Choroid plexus epithelial cell (primary cell): ENCODE data around the gene TYK2.
"Not testable (repeated sequence)": the region's sequence is repeated elsewhere in the genome, so short reads cannot be mapped to it uniquely, and the experiment has no call there.

Experiments used
- DNase-seq: peaks from one replicate; pipeline ENCODE4 v3.0.0-alpha.2; 2010; ENCODE audit warnings: low read depth
- H3K4me3 ChIP-seq: 2 replicates; pipeline ENCODE4 v1.5.1; 2011; ENCODE audit warnings: low read depth, mild to moderate bottlenecking, control low read depth, low read length, moderate library complexity
- TF ChIP-seq, protein P1 (sequence below): conservative IDR thresholded peaks from 2 replicates; pipeline ENCODE4 v1.5.1; 2011; ENCODE audit warnings: low read depth, mild to moderate bottlenecking, control low read depth, inconsistent platforms, low read length, moderate library complexity

TYK2 gene

DNA sequence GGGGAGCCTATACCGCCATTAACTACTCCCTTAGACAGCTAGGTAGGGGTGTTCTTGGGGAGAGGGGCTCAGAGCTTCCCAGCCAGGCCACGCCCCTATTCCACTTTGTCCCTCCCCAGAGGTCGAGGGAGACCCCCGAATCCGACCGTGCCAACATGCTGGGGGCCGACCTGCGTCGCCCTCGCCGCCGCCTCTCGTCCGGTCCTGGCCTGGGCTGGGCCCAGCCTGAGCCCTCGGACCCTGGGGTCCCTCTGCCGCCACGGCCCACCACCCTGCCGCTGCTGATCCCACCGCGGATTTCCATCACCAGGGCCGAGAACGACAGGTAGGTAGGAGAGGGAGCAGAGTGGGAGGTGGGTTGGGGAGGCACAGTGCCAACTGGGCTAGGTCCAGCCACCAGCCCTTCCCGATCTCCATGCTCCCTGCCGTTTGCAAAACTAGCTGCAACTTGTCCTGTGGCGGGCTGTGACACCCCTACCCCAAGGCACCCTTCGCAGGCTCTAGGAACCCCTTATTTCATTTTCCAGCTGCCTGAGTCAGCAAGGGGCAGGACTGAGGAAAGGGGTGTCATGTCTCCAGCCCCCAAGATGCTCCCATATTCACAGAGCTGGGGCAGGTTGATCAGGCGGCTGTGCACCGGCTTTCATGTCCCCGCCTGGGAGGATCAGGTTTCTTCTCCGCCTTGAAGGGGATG lies 37.3 kb upstream of the TYK2 start:
- DNase-seq, result no peak

DNA sequence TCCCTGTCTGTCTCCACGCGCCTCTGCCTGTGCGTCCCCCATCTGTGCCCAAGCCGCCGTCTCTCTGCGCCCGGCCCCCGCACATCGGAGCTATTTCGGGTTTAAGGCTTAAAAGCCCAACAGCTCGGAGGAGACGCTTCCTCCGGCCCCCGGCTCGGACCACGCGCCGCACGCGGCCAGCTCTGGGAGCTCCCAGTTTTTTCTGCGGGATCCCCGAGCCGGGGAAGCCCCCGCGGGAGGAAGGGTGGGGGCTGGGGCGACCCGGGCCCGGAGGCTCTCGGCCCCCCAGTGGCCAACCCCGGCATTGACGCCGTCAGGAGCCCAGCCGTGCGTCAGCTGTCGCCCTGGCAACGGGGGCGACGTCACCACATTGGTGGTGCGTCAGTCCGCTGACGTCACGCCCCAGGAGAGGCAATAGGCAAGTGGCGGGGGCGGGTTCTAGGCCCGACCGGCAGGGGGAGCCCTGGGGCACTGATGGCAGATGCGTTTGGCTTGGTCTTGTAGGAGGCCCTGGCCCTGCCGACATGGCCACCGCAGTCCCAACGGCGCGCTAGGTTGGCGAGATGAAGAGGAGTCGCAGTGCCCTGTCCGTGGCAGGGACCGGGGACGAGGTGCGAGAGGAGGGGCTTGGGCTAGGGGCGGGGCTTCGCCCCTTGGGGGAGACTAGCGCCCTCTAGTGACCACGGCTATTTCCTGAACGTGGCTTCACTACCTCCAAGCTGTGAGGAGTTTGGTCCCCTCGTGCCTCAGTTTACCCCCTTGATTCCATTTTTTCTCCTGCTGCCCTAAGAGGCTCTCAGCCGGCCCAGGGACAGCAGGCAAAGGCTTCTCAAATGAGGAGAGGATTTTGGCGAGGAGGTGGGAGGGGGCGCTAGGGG lies 36.2 kb upstream of the TYK2 start:
- H3K4me3 ChIP-seq, result peak overlapping the region; percentile 68
- TF ChIP-seq, protein P1, sequence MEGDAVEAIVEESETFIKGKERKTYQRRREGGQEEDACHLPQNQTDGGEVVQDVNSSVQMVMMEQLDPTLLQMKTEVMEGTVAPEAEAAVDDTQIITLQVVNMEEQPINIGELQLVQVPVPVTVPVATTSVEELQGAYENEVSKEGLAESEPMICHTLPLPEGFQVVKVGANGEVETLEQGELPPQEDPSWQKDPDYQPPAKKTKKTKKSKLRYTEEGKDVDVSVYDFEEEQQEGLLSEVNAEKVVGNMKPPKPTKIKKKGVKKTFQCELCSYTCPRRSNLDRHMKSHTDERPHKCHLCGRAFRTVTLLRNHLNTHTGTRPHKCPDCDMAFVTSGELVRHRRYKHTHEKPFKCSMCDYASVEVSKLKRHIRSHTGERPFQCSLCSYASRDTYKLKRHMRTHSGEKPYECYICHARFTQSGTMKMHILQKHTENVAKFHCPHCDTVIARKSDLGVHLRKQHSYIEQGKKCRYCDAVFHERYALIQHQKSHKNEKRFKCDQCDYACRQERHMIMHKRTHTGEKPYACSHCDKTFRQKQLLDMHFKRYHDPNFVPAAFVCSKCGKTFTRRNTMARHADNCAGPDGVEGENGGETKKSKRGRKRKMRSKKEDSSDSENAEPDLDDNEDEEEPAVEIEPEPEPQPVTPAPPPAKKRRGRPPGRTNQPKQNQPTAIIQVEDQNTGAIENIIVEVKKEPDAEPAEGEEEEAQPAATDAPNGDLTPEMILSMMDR, result peak; percentile 63
- peak; percentile 89 for DNase-seq

More for the DNA sequence above, 37.3 kb upstream of the TYK2 start:
- TF ChIP-seq, protein P1, result no peak
- no peak overlapping the region for H3K4me3 ChIP-seq

GRCh38 chr19:10416083-10416379 lies 35.7 kb upstream of the TYK2 start:
- TF ChIP-seq, protein P1, result no peak
- no peak for DNase-seq
- H3K4me3 ChIP-seq, result peak overlapping the region; percentile 68

DNA sequence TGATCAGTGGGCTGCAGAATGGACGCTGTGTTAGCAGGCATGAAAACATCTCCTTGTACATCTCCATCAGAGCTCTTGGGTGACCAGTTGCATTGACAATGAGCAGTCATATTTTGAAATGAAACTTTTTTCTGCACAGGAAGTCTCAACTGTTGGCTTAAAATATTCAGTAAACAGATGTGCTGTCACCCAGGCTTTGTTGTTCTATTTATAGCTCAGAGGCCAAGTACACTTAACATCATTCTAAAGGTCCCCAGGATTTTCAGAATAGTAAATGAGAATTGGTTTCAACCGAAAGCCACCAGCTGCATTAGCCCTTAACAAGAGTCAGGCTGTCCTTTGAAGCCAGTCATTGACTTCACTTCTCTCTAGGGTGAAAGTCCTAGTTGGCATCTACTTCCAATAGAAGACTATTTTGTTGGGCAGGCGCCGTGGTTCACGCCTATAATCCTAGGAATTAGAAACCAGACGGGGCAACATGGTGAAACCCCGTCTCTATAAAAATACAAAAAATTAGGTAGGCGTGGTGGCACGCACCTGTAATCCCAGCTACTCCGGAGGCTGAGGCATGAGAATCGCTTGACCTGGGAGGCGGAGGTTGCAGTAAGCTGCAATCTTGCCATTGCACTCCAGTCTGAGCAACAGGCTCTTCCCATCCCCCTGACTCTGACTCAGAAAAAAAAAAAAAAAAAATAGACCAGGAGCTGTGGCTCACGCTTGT lies 32.0 kb upstream of the TYK2 start:
- no peak overlapping the region for H3K4me3 ChIP-seq
- TF ChIP-seq, protein P1, result no peak
- DNase-seq, result no peak

DNA sequence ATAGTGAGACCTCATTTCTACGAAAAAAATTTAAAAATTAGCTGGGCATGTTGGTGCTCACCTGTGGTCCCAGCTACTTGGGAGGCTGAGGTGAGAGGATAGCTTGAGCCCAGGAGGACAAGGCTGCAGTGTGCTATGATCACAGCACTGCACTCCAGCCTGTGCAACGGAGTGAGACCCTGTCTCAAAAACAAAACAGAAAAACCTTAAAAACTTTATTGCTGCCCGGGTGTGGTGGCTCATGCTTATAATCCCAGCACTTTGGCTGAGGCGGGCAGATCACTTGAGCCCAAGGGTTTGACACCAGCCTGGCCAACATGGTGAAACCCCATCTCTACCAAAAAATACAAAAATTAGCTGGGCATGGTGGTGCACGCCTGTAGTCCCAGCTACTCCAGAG lies 30.9 kb upstream of the TYK2 start:
- H3K4me3 ChIP-seq, DNase-seq: not testable (repeated sequence)

GRCh38 chr19:10408511-10409283 lies 28.3 kb upstream of the TYK2 start:
- H3K4me3 ChIP-seq, result no peak overlapping the region
- DNase-seq, result no peak
- TF ChIP-seq, protein P1, result no peak

DNA sequence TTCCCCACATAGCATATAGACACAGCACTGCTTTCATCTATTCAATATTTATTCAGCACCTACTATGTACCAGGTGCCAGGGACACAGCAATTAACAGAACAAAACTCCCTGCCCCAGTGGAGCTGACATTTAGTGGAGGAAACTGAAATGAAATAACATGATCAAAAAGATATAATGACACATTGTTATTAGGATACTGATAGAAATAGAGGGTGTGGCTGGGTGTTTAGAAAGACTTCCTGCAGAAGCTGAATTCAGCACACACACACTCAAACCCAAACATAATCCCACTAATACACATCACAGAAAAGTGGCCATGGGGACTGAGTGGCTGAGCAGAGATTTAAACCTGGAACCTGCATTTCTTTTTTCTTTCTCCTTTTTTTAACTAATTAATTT lies 26.7 kb upstream of the TYK2 start:
- DNase-seq, result no peak
- H3K4me3 ChIP-seq, result no peak overlapping the region

More for the DNA sequence above, 26.7 kb upstream of the TYK2 start:
- TF ChIP-seq, protein P1, result no peak
